Measurements from ENCODE around the gene PDE4D. TPM values are rescaled to one million over a fixed set of nuclear protein-coding genes. Genes with fewer than 3 reads are reported as not detected.

The PDE4D gene
- total RNA-seq, 1 donor from 2014 or later = 39.2 TPM

DNA sequence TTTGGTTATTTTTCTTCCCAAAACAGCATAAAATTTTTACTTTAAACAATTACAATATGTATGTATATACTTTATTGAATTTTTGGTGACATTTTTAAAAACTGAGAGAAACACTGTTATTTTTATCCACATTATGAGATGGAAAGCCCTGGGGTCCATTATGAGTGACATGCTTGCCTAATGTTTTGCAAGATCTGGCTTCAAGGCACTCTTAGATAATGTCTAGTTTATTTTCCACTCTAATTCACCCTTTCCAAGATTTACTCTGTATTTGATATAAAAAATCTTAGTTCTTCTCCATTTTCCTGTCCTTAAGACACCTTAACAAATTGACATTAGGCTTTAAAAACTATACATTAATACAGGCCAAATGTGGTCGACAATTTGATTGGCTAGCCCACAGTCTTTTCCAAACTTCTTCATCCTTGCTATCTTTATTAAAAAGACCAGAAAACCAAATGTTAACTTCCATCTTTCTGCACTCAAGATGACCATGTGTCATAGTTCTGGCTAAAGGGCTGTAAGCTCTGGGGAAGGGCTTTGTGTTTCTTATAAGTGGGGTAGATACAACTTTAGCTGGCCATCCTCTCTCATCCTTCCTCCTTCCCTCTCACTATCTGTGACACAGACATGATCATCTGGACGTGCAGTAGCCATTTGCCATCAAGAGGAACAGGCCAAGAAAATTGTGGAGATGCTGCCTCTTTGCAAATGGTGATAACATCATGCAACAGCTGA is 561.1 kb downstream of the PDE4D start:
- TF ChIP-seq, protein P1, sequence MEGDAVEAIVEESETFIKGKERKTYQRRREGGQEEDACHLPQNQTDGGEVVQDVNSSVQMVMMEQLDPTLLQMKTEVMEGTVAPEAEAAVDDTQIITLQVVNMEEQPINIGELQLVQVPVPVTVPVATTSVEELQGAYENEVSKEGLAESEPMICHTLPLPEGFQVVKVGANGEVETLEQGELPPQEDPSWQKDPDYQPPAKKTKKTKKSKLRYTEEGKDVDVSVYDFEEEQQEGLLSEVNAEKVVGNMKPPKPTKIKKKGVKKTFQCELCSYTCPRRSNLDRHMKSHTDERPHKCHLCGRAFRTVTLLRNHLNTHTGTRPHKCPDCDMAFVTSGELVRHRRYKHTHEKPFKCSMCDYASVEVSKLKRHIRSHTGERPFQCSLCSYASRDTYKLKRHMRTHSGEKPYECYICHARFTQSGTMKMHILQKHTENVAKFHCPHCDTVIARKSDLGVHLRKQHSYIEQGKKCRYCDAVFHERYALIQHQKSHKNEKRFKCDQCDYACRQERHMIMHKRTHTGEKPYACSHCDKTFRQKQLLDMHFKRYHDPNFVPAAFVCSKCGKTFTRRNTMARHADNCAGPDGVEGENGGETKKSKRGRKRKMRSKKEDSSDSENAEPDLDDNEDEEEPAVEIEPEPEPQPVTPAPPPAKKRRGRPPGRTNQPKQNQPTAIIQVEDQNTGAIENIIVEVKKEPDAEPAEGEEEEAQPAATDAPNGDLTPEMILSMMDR (IDR thresholded peaks at IDR 0.05; ENCODE audit: insufficient read depth, low read length, poor library complexity, severe bottlenecking) = no peak
- no peak overlapping the region for H3K4me3 ChIP-seq (ENCODE audit: low read depth, low read length)

DNA sequence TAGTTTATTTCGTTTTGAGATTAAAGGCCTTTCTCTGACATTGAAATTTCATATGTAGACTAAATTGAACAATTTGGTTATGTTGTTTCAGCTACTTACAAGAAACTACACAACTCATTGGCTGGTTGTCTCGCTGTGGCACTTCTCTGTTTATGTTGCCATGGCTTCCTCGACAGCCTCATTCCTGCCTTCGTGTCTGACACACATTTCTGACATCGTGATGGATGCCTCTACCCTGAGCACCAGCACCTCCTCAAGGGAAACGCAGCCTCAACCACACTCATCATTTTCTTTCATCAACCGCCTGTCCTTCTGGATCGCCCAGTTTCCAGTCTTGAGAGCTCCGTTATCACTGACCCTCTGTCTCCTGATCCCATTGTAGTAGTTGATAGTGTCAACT is 562.8 kb downstream of the PDE4D start:
- Histone ChIP-seq H3K4me3 (ENCODE audit: low read depth, low read length) (no peak overlapping the region), H3K36me3 (ENCODE audit: control insufficient read depth, insufficient read depth, low read length) (no peaks in the 10 kb centered on the region), H3K27me3 (ENCODE audit: control insufficient read depth, insufficient read depth, low read length) (no peaks in the 10 kb centered on the region)
- DNase-seq (ENCODE audit: low read depth) = no peak
- TF ChIP-seq, protein P1 (IDR thresholded peaks at IDR 0.05; ENCODE audit: insufficient read depth, low read length, poor library complexity, severe bottlenecking) = no peak

More for the DNA sequence above, 561.1 kb downstream of the PDE4D start:
- Histone ChIP-seq H3K36me3 (ENCODE audit: control insufficient read depth, insufficient read depth, low read length) (no peaks in the 10 kb centered on the region), H3K27me3 (ENCODE audit: control insufficient read depth, insufficient read depth, low read length) (no peaks in the 10 kb centered on the region)
- no peak for DNase-seq (ENCODE audit: low read depth)

DNA sequence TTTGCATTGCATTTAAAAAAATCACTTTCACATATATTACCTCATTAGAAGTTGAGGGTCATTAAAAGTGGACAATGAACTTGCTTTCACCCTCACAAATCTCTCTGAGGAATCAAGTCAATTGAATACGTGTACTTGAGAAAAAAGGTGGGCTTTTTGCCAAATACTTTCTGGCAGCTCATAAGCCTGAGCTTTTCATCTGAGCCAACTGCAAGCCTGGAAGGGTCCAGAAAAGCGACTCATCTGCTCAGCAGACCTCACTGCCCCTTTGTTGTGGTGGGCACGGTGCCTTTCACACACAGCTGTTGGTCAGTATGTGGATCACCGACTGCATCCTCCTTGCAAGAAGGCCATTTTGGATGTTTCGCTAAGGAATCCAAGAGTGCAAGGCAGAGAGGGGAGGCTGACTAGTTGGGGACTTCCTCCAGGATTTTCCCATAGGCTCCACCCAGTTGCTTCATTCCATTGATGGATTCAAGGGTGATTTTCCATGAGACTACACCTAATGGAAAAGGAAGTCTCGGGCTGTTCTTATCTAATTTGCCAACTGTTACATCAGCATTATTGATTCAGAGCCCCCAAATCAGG is 564.7 kb downstream of the PDE4D start:
- Histone ChIP-seq H3K4me3 (ENCODE audit: low read depth, low read length) (no peak overlapping the region), H3K27me3 (ENCODE audit: control insufficient read depth, insufficient read depth, low read length) (no peaks in the 10 kb centered on the region), H3K36me3 (ENCODE audit: control insufficient read depth, insufficient read depth, low read length) (no peaks in the 10 kb centered on the region)
- peak; percentile 83 for DNase-seq (ENCODE audit: low read depth)
- TF ChIP-seq, protein P1 (IDR thresholded peaks at IDR 0.05; ENCODE audit: insufficient read depth, low read length, poor library complexity, severe bottlenecking) = no peak

DNA sequence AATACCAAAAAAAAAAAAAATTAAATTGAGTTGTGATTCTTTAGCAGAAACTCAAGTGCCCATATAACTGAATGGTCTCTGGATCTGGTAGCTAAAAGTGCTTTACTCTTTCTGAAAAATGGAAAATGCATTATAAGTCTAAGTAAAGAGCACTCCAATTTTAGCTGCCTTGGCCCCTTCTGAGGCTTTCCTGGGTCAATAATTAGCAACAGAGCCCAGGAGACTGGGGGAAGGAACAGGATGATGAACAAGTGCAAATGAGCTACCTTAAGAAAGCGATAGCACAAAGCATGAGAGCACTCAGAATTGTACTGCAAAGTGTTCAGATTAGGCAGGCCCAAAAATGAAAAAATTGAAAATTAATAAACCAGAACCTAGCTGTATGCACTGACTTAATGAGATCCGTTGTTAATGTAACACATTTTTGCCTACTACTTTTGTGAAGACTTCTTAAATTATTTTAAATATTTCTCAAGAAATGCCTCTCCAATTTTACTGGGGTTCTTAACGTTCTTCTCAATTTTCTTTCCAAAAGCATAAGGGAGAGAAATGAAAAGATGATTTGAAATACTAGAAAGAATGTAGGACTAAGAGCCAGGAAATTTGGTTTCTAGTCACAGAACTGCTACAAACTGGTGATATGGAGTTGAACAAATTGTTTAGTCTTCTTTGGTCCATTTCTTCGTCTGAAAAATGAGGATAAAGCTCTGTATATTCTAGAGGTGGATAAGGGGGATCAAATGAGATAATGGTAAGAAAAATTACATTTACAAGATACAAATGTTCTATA is 566.1 kb downstream of the PDE4D start:
- Histone ChIP-seq H3K36me3 (ENCODE audit: control insufficient read depth, insufficient read depth, low read length) (no peaks in the 10 kb centered on the region), H3K4me3 (ENCODE audit: low read depth, low read length) (no peak overlapping the region), H3K27me3 (ENCODE audit: control insufficient read depth, insufficient read depth, low read length) (no peaks in the 10 kb centered on the region)
- DNase-seq (ENCODE audit: low read depth) = no peak
- TF ChIP-seq, protein P1 (IDR thresholded peaks at IDR 0.05; ENCODE audit: insufficient read depth, low read length, poor library complexity, severe bottlenecking) = no peak

DNA sequence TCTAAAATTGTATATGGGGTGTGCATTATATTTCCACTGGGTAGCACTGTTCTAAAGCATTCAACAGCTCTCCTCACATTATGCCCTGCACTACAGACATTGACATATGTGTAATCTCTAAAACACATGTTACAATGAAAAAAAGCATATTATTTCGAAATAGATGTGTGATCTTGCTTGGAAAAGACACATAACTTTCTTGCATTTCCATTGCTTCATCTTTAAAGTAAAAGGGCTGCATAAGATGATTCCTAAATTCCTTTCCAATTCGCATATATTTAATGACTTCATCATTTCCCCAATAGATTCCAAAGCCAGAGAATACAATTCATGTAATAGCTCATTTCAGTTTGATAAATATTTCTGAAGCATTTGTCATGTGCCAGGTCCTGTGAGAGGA is 566.9 kb downstream of the PDE4D start:
- no peaks in the 10 kb centered on the region for H3K27me3 ChIP-seq (ENCODE audit: control insufficient read depth, insufficient read depth, low read length)
- H3K4me3 ChIP-seq (ENCODE audit: low read depth, low read length) = no peak overlapping the region
- TF ChIP-seq, protein P1 (IDR thresholded peaks at IDR 0.05; ENCODE audit: insufficient read depth, low read length, poor library complexity, severe bottlenecking) = no peak
- DNase-seq (ENCODE audit: low read depth) = no peak
- H3K36me3 ChIP-seq (ENCODE audit: control insufficient read depth, insufficient read depth, low read length) = no peaks in the 10 kb centered on the region

All from kidney epithelial cell (primary cell).